Peyer's patch (tissue), 4 donors: ENCODE results near the gene MAP3K5.

Source experiments
- CTCF ChIP-seq, 6 experiments: fragments of 450-650 bp in 4 of 6; fragments of 200-600 bp in 2 of 6; sonication (generic) in 1 of 6; IDR thresholded peaks; one replicate each; pipeline ENCODE4 v1.5.1; 2017 to 2019; ENCODE audit warnings: antibody characterized with exemption in 6 of 6, mild to moderate bottlenecking in 3 of 6, moderate library complexity in 1 of 6
- POLR2A ChIP-seq, 2 donors: fragments of 450-650 bp; IDR thresholded peaks; one replicate each; pipeline ENCODE4 v1.5.1; 2017; ENCODE audit warnings: antibody characterized with exemption in 2 of 2, mild to moderate bottlenecking in 2 of 2, moderate library complexity in 2 of 2

- TF ChIP-seq CTCF (IDR thresholded peaks at IDR 0.05) (no peak), POLR2A (IDR thresholded peaks at IDR 0.05) (no peak)
Observed at GRCh38 chr6:136607204-136607931, 184.9 kb downstream of the MAP3K5 start.
